ENCODE measurements around the gene AMPD3.
"Not testable (repeated sequence)": the region's sequence is repeated elsewhere in the genome, so short reads cannot be mapped to it uniquely, and the experiment has no call there.

AMPD3 gene

GRCh38 chr11:10414659-10415058 lies 40.4 kb upstream of the AMPD3 start:
- H3K36me3 ChIP-seq (ENCODE audit: control insufficient read depth in 2 of 2, insufficient read depth in 2 of 2, low read length in 2 of 2) = no peaks in the 10 kb centered on the region
- no peak overlapping the region for H3K4me3 ChIP-seq (ENCODE audit: low read length in 2 of 2)
- H3K27ac ChIP-seq (ENCODE audit: low read length) = no peak overlapping the region
- H3K27me3 ChIP-seq (ENCODE audit: control insufficient read depth in 1 of 2, insufficient read depth in 2 of 2, low read length in 2 of 2) = no peaks in the 10 kb centered on the region
- no peaks in the 10 kb centered on the region for H3K9me3 ChIP-seq (ENCODE audit: control insufficient read depth in 2 of 2, low read length in 2 of 2)
- H3K4me1 ChIP-seq (ENCODE audit: control insufficient read depth, insufficient read depth, low read length) = peaks cover under 1% of the 10 kb centered on the region
- no peak overlapping the region for H3K9ac ChIP-seq (ENCODE audit: low read length in 2 of 2)

DNA sequence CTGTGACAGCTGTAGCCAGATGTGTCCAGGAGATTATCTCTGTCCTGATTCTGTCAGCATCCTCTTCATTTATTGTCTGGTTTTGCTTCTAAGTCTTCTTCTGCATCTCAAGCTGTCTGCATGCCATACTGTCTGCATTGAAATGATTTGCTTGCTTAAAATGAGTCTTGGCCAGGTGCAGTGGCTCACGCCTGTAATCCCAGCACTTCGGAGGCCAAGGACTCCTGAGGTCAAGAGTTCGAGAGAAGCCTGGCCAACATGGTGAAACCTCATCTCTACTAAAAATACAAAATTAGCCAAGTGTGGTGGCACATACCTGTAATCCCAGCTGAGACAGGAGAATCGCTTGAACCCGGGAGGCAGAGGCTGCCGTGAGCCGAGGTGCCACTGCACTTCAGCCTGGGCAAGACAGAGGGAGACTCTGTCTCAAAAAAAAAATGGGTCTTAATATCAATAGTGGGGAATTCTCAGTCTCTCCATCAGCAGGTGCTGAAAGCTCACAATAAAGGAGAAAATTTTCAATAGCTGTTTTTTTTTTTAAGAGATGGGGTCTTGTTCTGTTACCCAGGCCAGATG lies 39.2 kb upstream of the AMPD3 start:
- Histone ChIP-seq H3K27ac (ENCODE audit: low read length) (no peak overlapping the region), H3K9me3 (ENCODE audit: control insufficient read depth in 2 of 2, low read length in 2 of 2) (no peaks in the 10 kb centered on the region), H3K27me3 (ENCODE audit: control insufficient read depth in 1 of 2, insufficient read depth in 2 of 2, low read length in 2 of 2) (no peaks in the 10 kb centered on the region), H3K9ac (ENCODE audit: low read length in 2 of 2) (no peak overlapping the region), H3K4me1 (ENCODE audit: control insufficient read depth, insufficient read depth, low read length) (no peaks in the 10 kb centered on the region), H3K4me3 (ENCODE audit: low read length in 2 of 2) (no peak overlapping the region), H3K36me3 (ENCODE audit: control insufficient read depth in 2 of 2, insufficient read depth in 2 of 2, low read length in 2 of 2) (no peaks in the 10 kb centered on the region)

GRCh38 chr11:10418259-10418949 lies 36.7 kb upstream of the AMPD3 start:
- Histone ChIP-seq H3K9ac (ENCODE audit: low read length in 2 of 2) (no peak overlapping the region), H3K9me3 (ENCODE audit: control insufficient read depth in 2 of 2, low read length in 2 of 2) (no peaks in the 10 kb centered on the region), H3K27ac (ENCODE audit: low read length) (no peak overlapping the region), H3K4me1 (ENCODE audit: control insufficient read depth, insufficient read depth, low read length) (no peaks in the 10 kb centered on the region), H3K27me3 (ENCODE audit: control insufficient read depth in 1 of 2, insufficient read depth in 2 of 2, low read length in 2 of 2) (no peaks in the 10 kb centered on the region), H3K4me3 (ENCODE audit: low read length in 2 of 2) (no peak overlapping the region), H3K36me3 (ENCODE audit: control insufficient read depth in 2 of 2, insufficient read depth in 2 of 2, low read length in 2 of 2) (no peaks in the 10 kb centered on the region)

- Histone ChIP-seq H3K27ac (ENCODE audit: low read length) (no peak overlapping the region), H3K9ac (ENCODE audit: low read length in 2 of 2) (no peak overlapping the region), H3K9me3 (ENCODE audit: control insufficient read depth in 2 of 2, low read length in 2 of 2) (no peaks in the 10 kb centered on the region), H3K36me3 (ENCODE audit: control insufficient read depth in 2 of 2, insufficient read depth in 2 of 2, low read length in 2 of 2) (no peaks in the 10 kb centered on the region), H3K27me3 (ENCODE audit: control insufficient read depth in 1 of 2, insufficient read depth in 2 of 2, low read length in 2 of 2) (no peaks in the 10 kb centered on the region), H3K4me3 (ENCODE audit: low read length in 2 of 2) (no peak overlapping the region), H3K4me1 (ENCODE audit: control insufficient read depth, insufficient read depth, low read length) (no peaks in the 10 kb centered on the region)
Observed at GRCh38 chr11:10418950-10419310, 36.1 kb upstream of the AMPD3 start.

GRCh38 chr11:10426475-10426874 lies 28.6 kb upstream of the AMPD3 start:
- H3K9ac ChIP-seq (ENCODE audit: low read length in 2 of 2) = no peak overlapping the region
- no peaks in the 10 kb centered on the region for H3K36me3 ChIP-seq (ENCODE audit: control insufficient read depth in 2 of 2, insufficient read depth in 2 of 2, low read length in 2 of 2)
- H3K9me3 ChIP-seq (ENCODE audit: control insufficient read depth in 2 of 2, low read length in 2 of 2) = no peaks in the 10 kb centered on the region
- H3K27me3 ChIP-seq (ENCODE audit: control insufficient read depth in 1 of 2, insufficient read depth in 2 of 2, low read length in 2 of 2) = no peaks in the 10 kb centered on the region
- H3K27ac ChIP-seq (ENCODE audit: low read length) = no peak overlapping the region
- no peaks in the 10 kb centered on the region for H3K4me1 ChIP-seq (ENCODE audit: control insufficient read depth, insufficient read depth, low read length)
- no peak overlapping the region for H3K4me3 ChIP-seq (ENCODE audit: low read length in 2 of 2)

- H3K9ac ChIP-seq (ENCODE audit: low read length in 2 of 2) = no peak overlapping the region
- no peaks in the 10 kb centered on the region for H3K36me3 ChIP-seq (ENCODE audit: control insufficient read depth in 2 of 2, insufficient read depth in 2 of 2, low read length in 2 of 2)
- no peak overlapping the region for H3K4me3 ChIP-seq (ENCODE audit: low read length in 2 of 2)
- H3K27ac ChIP-seq (ENCODE audit: low read length) = no peak overlapping the region
- H3K27me3 ChIP-seq (ENCODE audit: control insufficient read depth in 1 of 2, insufficient read depth in 2 of 2, low read length in 2 of 2) = no peaks in the 10 kb centered on the region
- H3K4me1 ChIP-seq (ENCODE audit: control insufficient read depth, insufficient read depth, low read length) = no peaks in the 10 kb centered on the region
- no peaks in the 10 kb centered on the region for H3K9me3 ChIP-seq (ENCODE audit: control insufficient read depth in 2 of 2, low read length in 2 of 2)
Observed at GRCh38 chr11:10428453-10428852, 26.6 kb upstream of the AMPD3 start.

- Histone ChIP-seq H3K27ac (ENCODE audit: low read length) (no peak overlapping the region), H3K4me1 (ENCODE audit: control insufficient read depth, insufficient read depth, low read length) (no peaks in the 10 kb centered on the region), H3K4me3 (ENCODE audit: low read length in 2 of 2) (no peak overlapping the region), H3K9me3 (ENCODE audit: control insufficient read depth in 2 of 2, low read length in 2 of 2) (no peaks in the 10 kb centered on the region), H3K36me3 (ENCODE audit: control insufficient read depth in 2 of 2, insufficient read depth in 2 of 2, low read length in 2 of 2) (no peaks in the 10 kb centered on the region), H3K9ac (ENCODE audit: low read length in 2 of 2) (no peak overlapping the region), H3K27me3 (ENCODE audit: control insufficient read depth in 1 of 2, insufficient read depth in 2 of 2, low read length in 2 of 2) (no peaks in the 10 kb centered on the region)
Observed at GRCh38 chr11:10429526-10429925, 25.5 kb upstream of the AMPD3 start.

DNA sequence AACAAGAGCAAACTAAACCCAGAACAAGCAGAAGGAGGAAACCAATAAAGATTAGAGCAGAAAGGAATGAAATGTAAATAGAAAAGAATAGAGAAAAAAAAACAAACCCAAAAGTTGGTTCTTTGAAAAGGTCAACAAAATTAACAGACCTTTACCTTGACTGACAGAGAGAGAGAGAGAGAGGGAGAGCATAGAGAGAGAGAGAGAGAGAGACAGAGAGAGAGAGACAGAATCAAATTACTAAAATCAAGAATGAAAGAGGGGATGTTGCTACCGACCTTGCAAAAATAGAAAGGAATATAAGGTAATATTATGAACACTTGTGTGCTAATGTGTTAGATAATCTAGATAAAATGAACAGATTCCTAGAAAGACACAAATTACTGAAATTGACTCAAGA lies 22.6 kb upstream of the AMPD3 start:
- Histone ChIP-seq H3K4me3 (ENCODE audit: low read length in 2 of 2) (no peak overlapping the region), H3K27ac (ENCODE audit: low read length) (no peak overlapping the region), H3K36me3 (ENCODE audit: control insufficient read depth in 2 of 2, insufficient read depth in 2 of 2, low read length in 2 of 2) (no peaks in the 10 kb centered on the region), H3K4me1 (ENCODE audit: control insufficient read depth, insufficient read depth, low read length) (no peaks in the 10 kb centered on the region), H3K9ac (ENCODE audit: low read length in 2 of 2) (no peak overlapping the region), H3K9me3 (ENCODE audit: control insufficient read depth in 2 of 2, low read length in 2 of 2) (no peaks in the 10 kb centered on the region), H3K27me3 (ENCODE audit: control insufficient read depth in 1 of 2, insufficient read depth in 2 of 2, low read length in 2 of 2) (no peaks in the 10 kb centered on the region)

DNA sequence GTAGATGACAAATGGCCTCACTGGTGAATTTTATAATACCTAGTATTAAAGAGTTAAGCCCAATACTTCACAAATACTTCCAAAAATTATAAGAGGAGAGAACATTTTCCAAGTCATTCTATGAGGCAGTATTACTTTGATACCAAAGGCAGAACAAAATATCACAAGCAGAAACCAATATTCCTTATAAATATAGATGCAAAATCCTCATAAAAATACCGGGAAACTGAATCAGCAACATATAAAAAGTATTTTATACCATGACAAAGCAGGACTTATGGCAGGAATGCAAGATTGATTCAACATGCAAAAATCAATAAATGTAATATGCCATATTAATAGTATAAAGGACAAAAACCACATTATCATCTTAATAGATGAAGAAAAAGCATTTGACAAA lies 22.1 kb upstream of the AMPD3 start:
- H3K9me3 ChIP-seq (ENCODE audit: control insufficient read depth in 2 of 2, low read length in 2 of 2) = no peaks in the 10 kb centered on the region
- no peaks in the 10 kb centered on the region for H3K36me3 ChIP-seq (ENCODE audit: control insufficient read depth in 2 of 2, insufficient read depth in 2 of 2, low read length in 2 of 2)
- H3K4me1 ChIP-seq (ENCODE audit: control insufficient read depth, insufficient read depth, low read length) = no peaks in the 10 kb centered on the region
- no peak overlapping the region for H3K9ac ChIP-seq (ENCODE audit: low read length in 2 of 2)
- no peak overlapping the region for H3K4me3 ChIP-seq (ENCODE audit: low read length in 2 of 2)
- no peak overlapping the region for H3K27ac ChIP-seq (ENCODE audit: low read length)
- H3K27me3 ChIP-seq (ENCODE audit: control insufficient read depth in 1 of 2, insufficient read depth in 2 of 2, low read length in 2 of 2) = no peaks in the 10 kb centered on the region

- Histone ChIP-seq H3K4me1 (ENCODE audit: control insufficient read depth, insufficient read depth, low read length) (no peaks in the 10 kb centered on the region), H3K27ac (ENCODE audit: low read length) (no peak overlapping the region), H3K9me3 (ENCODE audit: control insufficient read depth in 2 of 2, low read length in 2 of 2) (no peaks in the 10 kb centered on the region)
Observed at GRCh38 chr11:10436224-10436623, 18.8 kb upstream of the AMPD3 start.

GRCh38 chr11:10436683-10437082 lies 18.4 kb upstream of the AMPD3 start:
- not testable (repeated sequence) for H3K9ac ChIP-seq (ENCODE audit: low read length in 2 of 2); H3K4me3 ChIP-seq (ENCODE audit: low read length in 2 of 2); H3K36me3 ChIP-seq (ENCODE audit: control insufficient read depth in 2 of 2, insufficient read depth in 2 of 2, low read length in 2 of 2); H3K4me1 ChIP-seq (ENCODE audit: control insufficient read depth, insufficient read depth, low read length); H3K9me3 ChIP-seq (ENCODE audit: control insufficient read depth in 2 of 2, low read length in 2 of 2); H3K27me3 ChIP-seq (ENCODE audit: control insufficient read depth in 1 of 2, insufficient read depth in 2 of 2, low read length in 2 of 2); H3K27ac ChIP-seq (ENCODE audit: low read length)

More at GRCh38 chr11:10436224-10436623, 18.8 kb upstream of the AMPD3 start:
- no peaks in the 10 kb centered on the region for H3K27me3 ChIP-seq (ENCODE audit: control insufficient read depth in 1 of 2, insufficient read depth in 2 of 2, low read length in 2 of 2)
- H3K4me3 ChIP-seq (ENCODE audit: low read length in 2 of 2) = no peak overlapping the region
- no peaks in the 10 kb centered on the region for H3K36me3 ChIP-seq (ENCODE audit: control insufficient read depth in 2 of 2, insufficient read depth in 2 of 2, low read length in 2 of 2)
- no peak overlapping the region for H3K9ac ChIP-seq (ENCODE audit: low read length in 2 of 2)
